Fibroblast of lung (primary cell): ENCODE results near the gene CT47B1. TPM values are rescaled to one million over a fixed set of nuclear protein-coding genes. Genes with fewer than 3 reads are reported as not detected.
A peak's percentile ranks its signal among the peaks of the same experiment; 100 is the strongest.
"Not testable (repeated sequence)": the region's sequence is repeated elsewhere in the genome, so short reads cannot be mapped to it uniquely, and the experiment has no call there.

ENCODE experiments used
- DNase-seq, 2 donors: peaks; one replicate each; pipeline versions ENCODE4 v3.0.0 to v3.0.0-alpha.2; 2010; ENCODE audit warnings: low read depth in 2 of 2
- H2AFZ ChIP-seq: 2 replicates; pipeline ENCODE4 v1.5.1; 2012; ENCODE audit warnings: low read length, control low read depth, inconsistent platforms
- H3K27ac ChIP-seq: 2 replicates; pipeline ENCODE4 v1.5.1; 2011; ENCODE audit warnings: low read length, control low read depth; ENCODE audit not compliant: insufficient read depth
- H3K27me3 ChIP-seq: 2 replicates; pipeline ENCODE4 v1.5.1; 2011; ENCODE audit warnings: mild to moderate bottlenecking, low read length; ENCODE audit not compliant: control insufficient read depth, insufficient read depth
- H3K36me3 ChIP-seq: 2 replicates; pipeline ENCODE4 v1.5.1; 2011; ENCODE audit warnings: low read length; ENCODE audit not compliant: control insufficient read depth, insufficient read depth
- H3K4me1 ChIP-seq: 2 replicates; pipeline ENCODE4 v1.5.1; 2011; ENCODE audit warnings: low read length; ENCODE audit not compliant: control insufficient read depth, insufficient read depth; ENCODE audit errors: extremely low read depth
- H3K4me2 ChIP-seq: 2 replicates; pipeline ENCODE4 v1.5.1; 2011; ENCODE audit warnings: low read length, control low read depth; ENCODE audit not compliant: insufficient read depth; ENCODE audit errors: extremely low read depth
- H3K4me3 ChIP-seq, 4 experiments: fragments of 200-600 bp in 1 of 4; sonication (generic) in 1 of 4; replicated peaks in 1 of 4; 2 replicates each; pipeline ENCODE4 v1.5.1; 2011 to 2016; ENCODE audit warnings: low read length in 4 of 4, low read depth in 3 of 4, mild to moderate bottlenecking in 3 of 4, control low read depth in 2 of 4, inconsistent platforms in 1 of 4, mixed read lengths in 1 of 4; ENCODE audit not compliant: insufficient read depth in 1 of 4; ENCODE audit errors: control extremely low read depth in 1 of 4
- H3K79me2 ChIP-seq: 2 replicates; pipeline ENCODE4 v1.5.1; 2012; ENCODE audit warnings: mild to moderate bottlenecking, low read length, inconsistent platforms; ENCODE audit not compliant: control insufficient read depth, insufficient read depth
- H3K9ac ChIP-seq: 2 replicates; pipeline ENCODE4 v1.5.1; 2011; ENCODE audit warnings: mild to moderate bottlenecking, low read length, control low read depth; ENCODE audit not compliant: insufficient read depth
- H3K9me3 ChIP-seq: 2 replicates; pipeline ENCODE4 v1.5.1; 2012; ENCODE audit warnings: low read depth, low read length; ENCODE audit not compliant: control insufficient read depth, insufficient read depth
- H4K20me1 ChIP-seq: 2 replicates; pipeline ENCODE4 v1.5.1; 2011; ENCODE audit warnings: low read length; ENCODE audit not compliant: control insufficient read depth, insufficient read depth; ENCODE audit errors: extremely low read depth
- CTCF ChIP-seq, 2 donors: IDR thresholded peaks in 1 of 2; conservative IDR thresholded peaks in 1 of 2; 1 replicate in 1 of 2; 2 replicates in 1 of 2; pipeline ENCODE4 v1.5.1; 2011 to 2012; ENCODE audit warnings: low read length in 2 of 2, control low read depth in 1 of 2, inconsistent platforms in 1 of 2, low read depth in 1 of 2, mild to moderate bottlenecking in 1 of 2
- EZH2 ChIP-seq: IDR thresholded peaks from 2 replicates; pipeline ENCODE4 v1.5.1; 2012; ENCODE audit warnings: low read length, control low read depth, mild to moderate bottlenecking; ENCODE audit errors: missing control alignments
- polyA plus RNA-seq, 2 donors: library from polyadenylated mRNA; depleted of rRNA in 1 of 2; stranded (reverse) in 1 of 2; unstranded in 1 of 2; fragments of >200 nt; gene quantifications; 2 replicates each; pipeline ENCODE4 v1.2.1, GENCODE V29; 2011 to 2012; ENCODE audit warnings: missing spikeins in 1 of 2
- total RNA-seq: library from RNA; depleted of rRNA; stranded (reverse); fragments of >200 nt; gene quantifications from 2 replicates; pipeline ENCODE4 v1.2.1, GENCODE V29; 2014

CT47B1 gene
- total and polyA plus RNA-seq, 2 donors (not counting 1 experiment from before 2014, with no cell fraction given): not detected

DNA sequence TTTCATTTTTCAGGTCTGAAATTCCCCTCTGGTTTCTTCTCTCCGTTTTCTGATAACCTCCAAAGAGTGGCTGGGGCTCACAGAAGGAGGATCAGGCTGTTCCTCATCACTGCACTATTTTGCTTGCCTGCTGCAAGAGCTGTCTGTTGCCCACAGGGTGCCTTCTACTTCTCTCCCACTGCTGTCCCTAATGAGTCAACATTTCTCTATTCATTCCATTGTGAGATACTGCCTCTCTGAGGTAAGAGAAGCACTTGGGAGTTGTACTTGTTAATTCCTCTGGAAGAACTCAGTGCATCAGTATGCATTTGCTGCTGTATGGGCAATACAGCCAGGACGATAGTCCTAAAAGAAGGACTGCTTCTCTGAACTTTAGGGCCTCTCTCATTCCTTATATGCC, 34.8 kb downstream of the CT47B1 start:
- no peak overlapping the region for H3K9ac ChIP-seq
- H3K27me3 ChIP-seq: no peaks in the 10 kb centered on the region
- no peak overlapping the region for H3K27ac ChIP-seq
- H3K9me3 ChIP-seq: no peaks in the 10 kb centered on the region
- no peak overlapping the region for H3K4me3 ChIP-seq
- TF ChIP-seq CTCF (conservative IDR thresholded peaks at IDR 0.05 in 1 of 2, IDR thresholded peaks at IDR 0.05 in 1 of 2; ENCODE audit: low read depth in 1 of 2, low read length in 2 of 2) (no peak), EZH2 (no peak)
- H3K4me1 ChIP-seq: no peaks in the 10 kb centered on the region
- H3K79me2 ChIP-seq: no peaks in the 10 kb centered on the region
- peak in 1 of 2 donors; percentile 76 for DNase-seq
- no peaks in the 10 kb centered on the region for H3K36me3 ChIP-seq
- no peak overlapping the region for H3K4me2 ChIP-seq
- H4K20me1 ChIP-seq: no peaks in the 10 kb centered on the region
- H2AFZ ChIP-seq: no peak overlapping the region

GRCh38 chrX:120839491-120839890, 36.2 kb downstream of the CT47B1 start:
- Histone ChIP-seq H3K9ac (no peak overlapping the region), H3K4me2 (no peak overlapping the region), H3K36me3 (no peaks in the 10 kb centered on the region), H4K20me1 (no peaks in the 10 kb centered on the region), H3K27me3 (no peaks in the 10 kb centered on the region), H3K9me3 (no peaks in the 10 kb centered on the region), H3K27ac (no peak overlapping the region), H3K4me3 (no peak overlapping the region), H3K4me1 (no peaks in the 10 kb centered on the region), H3K79me2 (no peaks in the 10 kb centered on the region), H2AFZ (no peak overlapping the region)
- TF ChIP-seq EZH2: no peak
- TF ChIP-seq CTCF (conservative IDR thresholded peaks at IDR 0.05 in 1 of 2, IDR thresholded peaks at IDR 0.05 in 1 of 2; ENCODE audit: low read depth in 1 of 2, low read length in 2 of 2): no peak
- peak in 1 of 2 donors; percentile 60 for DNase-seq

DNA sequence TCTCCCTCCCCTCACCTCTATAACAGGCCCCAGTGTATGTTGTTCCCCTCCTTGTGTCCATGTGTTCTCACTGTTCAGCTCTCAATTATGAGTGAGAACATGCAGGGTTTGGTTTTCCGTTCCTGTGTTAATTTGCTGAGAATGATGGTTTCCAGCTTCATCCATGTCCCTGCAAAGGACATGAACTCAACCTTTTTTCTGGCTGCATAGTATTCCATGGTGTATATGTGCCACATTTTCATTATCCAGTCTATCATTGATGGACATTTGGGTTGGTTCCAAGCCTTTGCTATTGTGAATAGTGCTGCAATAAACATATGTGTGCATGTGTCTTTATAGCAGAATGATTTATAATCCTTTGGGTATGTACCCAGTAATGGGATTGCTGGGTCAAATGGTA, 48.5 kb downstream of the CT47B1 start:
- not testable (repeated sequence) for H3K4me1 ChIP-seq, H3K27me3 ChIP-seq, H3K9ac ChIP-seq, H3K36me3 ChIP-seq, H4K20me1 ChIP-seq, H2AFZ ChIP-seq, H3K9me3 ChIP-seq, DNase-seq, H3K4me3 ChIP-seq, H3K4me2 ChIP-seq, H3K79me2 ChIP-seq, H3K27ac ChIP-seq

DNA sequence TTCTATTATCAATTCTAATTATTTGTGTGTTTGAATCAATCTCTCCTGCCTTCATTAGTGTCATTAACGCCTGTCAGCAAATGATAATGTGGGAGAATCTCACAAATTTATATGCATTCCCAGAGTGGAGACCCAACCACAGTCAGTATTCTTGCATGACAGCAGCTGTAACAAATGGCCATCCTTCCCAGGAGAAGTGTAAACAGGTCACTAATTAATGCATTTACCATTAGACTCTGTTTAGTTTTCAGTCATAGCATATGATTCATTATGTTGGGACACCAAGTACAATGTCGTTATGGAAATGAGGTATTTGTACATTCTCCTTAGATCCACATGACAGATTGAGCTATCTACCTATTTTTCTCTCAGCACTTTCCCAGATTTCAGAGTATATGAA, 50.5 kb downstream of the CT47B1 start:
- Histone ChIP-seq H3K4me3 (no peak overlapping the region), H3K27me3 (no peaks in the 10 kb centered on the region), H3K27ac (no peak overlapping the region), H2AFZ (no peak overlapping the region), H3K9ac (no peak overlapping the region), H3K4me2 (no peak overlapping the region), H3K36me3 (no peaks in the 10 kb centered on the region), H3K79me2 (no peaks in the 10 kb centered on the region), H3K9me3 (no peaks in the 10 kb centered on the region), H4K20me1 (no peaks in the 10 kb centered on the region), H3K4me1 (no peaks in the 10 kb centered on the region)
- TF ChIP-seq EZH2: no peak
- TF ChIP-seq CTCF (conservative IDR thresholded peaks at IDR 0.05 in 1 of 2, IDR thresholded peaks at IDR 0.05 in 1 of 2; ENCODE audit: low read depth in 1 of 2, low read length in 2 of 2): no peak
- DNase-seq: no peak
